ENCODE measurements around the gene ACBD4. TPM values are rescaled to one million over a fixed set of nuclear protein-coding genes. Genes with fewer than 3 reads are reported as not detected.

Gene ACBD4
- total RNA-seq, 4 donors from 2014 or later, result 15.0 to 28.8 (median 23.5) TPM

DNA sequence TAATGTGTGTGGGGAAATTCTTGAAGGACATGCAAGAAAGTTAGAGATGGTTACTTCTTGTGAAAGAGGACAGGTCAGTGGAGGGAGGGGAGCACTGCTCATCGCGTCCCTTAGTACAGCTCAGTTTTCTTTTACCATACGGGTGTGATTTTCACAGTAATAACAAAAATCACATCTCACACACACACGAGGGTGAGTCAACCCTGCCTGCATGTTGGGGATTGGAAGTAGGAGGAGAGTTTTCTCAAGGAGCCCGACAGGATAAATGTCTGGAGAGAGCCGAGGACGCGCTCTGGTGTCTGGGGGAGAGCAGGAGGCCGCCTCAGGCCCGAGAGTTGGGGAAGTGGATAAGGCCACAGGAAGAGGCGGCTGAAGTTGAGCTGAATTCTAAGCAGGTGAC, 19.6 kb upstream of the ACBD4 start:
- peaks cover 0 to 89% of the 10 kb centered on the region in 2 donors for H3K36me3 ChIP-seq
- H3K27ac ChIP-seq, result no peak overlapping the region
- TF ChIP-seq POLR2A (IDR thresholded peaks at IDR 0.05) (no peak), POLR2AphosphoS5 (IDR thresholded peaks at IDR 0.05) (no peak), EP300 (IDR thresholded peaks at IDR 0.05) (no peak)
- TF ChIP-seq, protein P1, sequence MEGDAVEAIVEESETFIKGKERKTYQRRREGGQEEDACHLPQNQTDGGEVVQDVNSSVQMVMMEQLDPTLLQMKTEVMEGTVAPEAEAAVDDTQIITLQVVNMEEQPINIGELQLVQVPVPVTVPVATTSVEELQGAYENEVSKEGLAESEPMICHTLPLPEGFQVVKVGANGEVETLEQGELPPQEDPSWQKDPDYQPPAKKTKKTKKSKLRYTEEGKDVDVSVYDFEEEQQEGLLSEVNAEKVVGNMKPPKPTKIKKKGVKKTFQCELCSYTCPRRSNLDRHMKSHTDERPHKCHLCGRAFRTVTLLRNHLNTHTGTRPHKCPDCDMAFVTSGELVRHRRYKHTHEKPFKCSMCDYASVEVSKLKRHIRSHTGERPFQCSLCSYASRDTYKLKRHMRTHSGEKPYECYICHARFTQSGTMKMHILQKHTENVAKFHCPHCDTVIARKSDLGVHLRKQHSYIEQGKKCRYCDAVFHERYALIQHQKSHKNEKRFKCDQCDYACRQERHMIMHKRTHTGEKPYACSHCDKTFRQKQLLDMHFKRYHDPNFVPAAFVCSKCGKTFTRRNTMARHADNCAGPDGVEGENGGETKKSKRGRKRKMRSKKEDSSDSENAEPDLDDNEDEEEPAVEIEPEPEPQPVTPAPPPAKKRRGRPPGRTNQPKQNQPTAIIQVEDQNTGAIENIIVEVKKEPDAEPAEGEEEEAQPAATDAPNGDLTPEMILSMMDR (IDR thresholded peaks at IDR 0.05), result no peak
- H3K4me1 ChIP-seq, result peaks cover 0 to 19% (median 12%) of the 10 kb centered on the region in 3 donors
- 74 to 82% methylated on average over 5 to 8 of the region's 11 CpGs for WGBS, 2 donors (ENCODE audit: low coverage in 1 of 2)
- ATAC-seq, result no peak
- no peaks in the 10 kb centered on the region for H3K27me3 ChIP-seq
- H3K4me3 ChIP-seq, result no peak overlapping the region
- H3K9me3 ChIP-seq, result no peaks in the 10 kb centered on the region

DNA sequence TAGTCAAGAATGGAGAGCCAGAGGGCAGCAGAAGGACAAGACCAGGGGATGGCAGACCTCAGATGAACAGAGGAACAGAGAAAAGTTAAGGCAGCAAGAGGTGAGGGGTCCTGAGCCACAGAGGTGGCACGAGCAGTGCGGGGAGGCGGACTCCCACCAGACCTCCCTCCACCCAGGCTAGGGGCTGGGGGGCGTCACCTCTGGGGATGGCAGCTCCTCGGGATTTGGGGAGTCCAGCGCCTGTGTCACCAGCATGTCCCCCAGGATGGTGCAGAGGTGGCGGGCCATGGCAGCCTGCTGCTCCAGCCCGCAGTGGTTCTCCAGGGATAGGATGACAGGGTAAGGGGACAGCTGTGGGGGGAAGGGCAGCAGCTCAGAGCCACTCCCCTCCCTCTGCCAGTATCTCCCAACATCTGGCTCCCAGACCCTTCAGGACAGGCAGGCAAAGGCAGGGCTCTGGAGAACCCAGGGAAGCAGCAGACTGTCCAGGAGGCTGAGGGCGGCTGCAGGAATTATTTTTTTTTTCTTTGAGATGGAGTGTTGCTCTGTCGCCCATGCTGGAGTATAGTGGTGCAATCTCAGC, 19.0 kb upstream of the ACBD4 start:
- Histone ChIP-seq H3K9me3 (no peaks in the 10 kb centered on the region), H3K27me3 (no peaks in the 10 kb centered on the region), H3K4me3 (no peak overlapping the region), H3K4me1 (peaks cover 0 to 19% (median 7%) of the 10 kb centered on the region in 3 donors), H3K27ac (no peak overlapping the region), H3K36me3 (peaks cover 0 to 95% of the 10 kb centered on the region in 2 donors)
- no peak for ATAC-seq
- TF ChIP-seq EP300 (IDR thresholded peaks at IDR 0.05) (no peak), POLR2AphosphoS5 (IDR thresholded peaks at IDR 0.05) (no peak), POLR2A (IDR thresholded peaks at IDR 0.05) (no peak)
- TF ChIP-seq, protein P1 (IDR thresholded peaks at IDR 0.05), result no peak
- WGBS, 2 donors (ENCODE audit: low coverage in 1 of 2), result 85 to 89% methylated on average over 3 to 5 of the region's 10 CpGs

DNA sequence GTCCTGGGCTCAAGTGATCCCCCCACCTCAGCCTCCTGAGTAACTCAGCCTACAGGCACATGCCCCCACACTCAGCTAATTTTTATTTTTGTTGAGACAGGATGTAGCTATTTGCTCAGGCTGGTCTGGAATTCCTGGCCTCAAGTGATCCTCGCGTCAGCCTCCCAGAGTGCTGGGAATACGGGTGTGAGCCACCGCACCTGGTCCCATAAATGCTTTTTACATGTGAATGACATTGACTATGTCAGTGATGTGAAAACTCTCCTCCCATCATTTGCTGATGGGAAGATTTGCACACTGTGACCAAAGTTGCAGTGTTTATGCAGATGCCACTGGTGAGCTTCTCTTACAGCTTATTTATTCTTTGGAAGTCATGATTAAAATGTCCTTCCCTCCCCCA, 18.2 kb upstream of the ACBD4 start:
- H3K4me1 ChIP-seq, result peaks cover 0 to 19% (median 0%) of the 10 kb centered on the region in 3 donors
- TF ChIP-seq EP300 (IDR thresholded peaks at IDR 0.05) (no peak), POLR2A (IDR thresholded peaks at IDR 0.05) (no peak), POLR2AphosphoS5 (IDR thresholded peaks at IDR 0.05) (no peak)
- TF ChIP-seq, protein P1 (IDR thresholded peaks at IDR 0.05), result no peak
- ATAC-seq, result no peak
- no peak overlapping the region for H3K27ac ChIP-seq
- H3K27me3 ChIP-seq, result no peaks in the 10 kb centered on the region
- H3K4me3 ChIP-seq, result no peak overlapping the region
- peaks cover 0 to 90% of the 10 kb centered on the region in 2 donors for H3K36me3 ChIP-seq
- H3K9me3 ChIP-seq, result no peaks in the 10 kb centered on the region
- 90 to 95% methylated on average over 4 of the region's 4 CpGs for WGBS, 2 donors (ENCODE audit: low coverage in 1 of 2)

DNA sequence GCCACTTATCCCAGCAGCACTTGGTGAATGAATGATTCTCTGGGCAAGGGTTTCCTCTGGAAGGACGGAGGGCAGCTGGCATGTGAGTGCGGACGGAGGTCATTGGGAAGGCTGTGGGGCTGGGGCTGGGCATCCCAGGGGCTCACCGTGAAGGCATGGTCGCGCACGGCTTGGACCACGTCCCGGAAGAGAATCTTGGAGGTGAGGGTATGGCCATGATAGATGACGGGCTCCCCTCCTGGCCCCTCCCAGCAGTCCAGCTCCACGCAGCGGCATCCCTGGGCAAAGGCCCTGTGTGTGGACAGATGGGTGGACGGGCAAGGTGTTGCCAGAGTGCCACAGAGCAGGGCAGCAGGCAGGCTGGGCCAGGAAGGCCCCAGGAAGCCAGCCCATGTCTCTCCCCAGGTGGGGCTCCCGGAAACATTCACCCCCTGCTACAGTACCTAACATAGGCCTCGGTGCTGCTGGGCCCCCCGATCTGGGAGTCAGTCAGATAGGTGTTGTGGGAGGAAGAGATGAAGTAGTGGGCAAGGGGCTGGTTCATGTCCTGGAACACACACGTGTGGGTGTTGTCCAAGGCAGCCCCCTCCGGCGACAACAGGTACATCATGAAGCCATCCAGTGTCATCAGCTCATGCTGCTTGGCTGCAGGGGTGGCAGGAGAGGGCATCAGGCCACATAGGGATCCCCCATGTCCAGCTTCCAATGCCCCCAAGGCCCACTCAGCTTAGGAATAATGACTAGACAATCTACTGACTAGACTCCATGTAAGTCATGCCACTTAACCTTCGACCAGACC, 17.4 kb upstream of the ACBD4 start:
- H3K36me3 ChIP-seq, result peaks cover 0 to 82% of the 10 kb centered on the region in 2 donors
- no peak for ATAC-seq
- TF ChIP-seq, protein P1 (IDR thresholded peaks at IDR 0.05), result no peak
- TF ChIP-seq POLR2A (IDR thresholded peaks at IDR 0.05), result no peak
- no peak for TF ChIP-seq POLR2AphosphoS5 (IDR thresholded peaks at IDR 0.05)
- TF ChIP-seq EP300 (IDR thresholded peaks at IDR 0.05), result no peak
- no peak overlapping the region for H3K4me3 ChIP-seq
- no peaks in the 10 kb centered on the region for H3K27me3 ChIP-seq
- no peak overlapping the region for H3K27ac ChIP-seq
- H3K4me1 ChIP-seq, result peaks cover 0 to 23% (median 0%) of the 10 kb centered on the region in 3 donors
- H3K9me3 ChIP-seq, result no peaks in the 10 kb centered on the region
- 87 to 100% methylated on average over 1 to 16 of the region's 20 CpGs for WGBS, 2 donors (ENCODE audit: low coverage in 1 of 2)

Measured in gastroesophageal sphincter (tissue), 4 donors.